CD4-positive, alpha-beta T cell (primary cell): ENCODE data around the gene HIPK1. TPM values are rescaled to one million over a fixed set of nuclear protein-coding genes. Genes with fewer than 3 reads are reported as not detected.
A peak's percentile ranks its signal among the peaks of the same experiment; 100 is the strongest.

ENCODE experiments used
- ATAC-seq: fragments of 200-7000 bp; cut with Tn5 transposase; one replicate; pipeline ENCODE4 v1.10.0; 2022; ENCODE audit warnings: mild to moderate bottlenecking; ENCODE audit not compliant: poor library complexity
- CTCF ChIA-PET: fragments of 350-600 bp; sonication (Branson Sonifier 250); formaldehyde crosslinking; loops from one replicate; lab custom pipeline; 2021; ENCODE audit warnings: antibody characterized with exemption, inconsistent platforms; lab: Charles Lee
- POLR2A ChIA-PET: fragments of 350-600 bp; sonication (Branson Sonifier 250); formaldehyde crosslinking; loops from one replicate; lab custom pipeline; 2021; ENCODE audit warnings: antibody characterized with exemption, inconsistent platforms; lab: Charles Lee
- DNase-seq, 14 experiments: peaks; one replicate each; pipeline ENCODE4 v3.0.0-alpha.2; 2013 to 2020; ENCODE audit warnings: mixed read lengths in 2 of 14
- H3K27ac ChIP-seq, 2 donors: one replicate each; pipeline versions ENCODE4 v1.5.1 to v1.7.0; 2013; ENCODE audit warnings: low read length in 2 of 2, low read depth in 1 of 2, mild to moderate bottlenecking in 1 of 2
- H3K27me3 ChIP-seq, 2 experiments: 1 replicate in 1 of 2; 2 replicates in 1 of 2; pipeline versions ENCODE4 v1.6.1 to v1.7.0; 2013; ENCODE audit warnings: low read length in 2 of 2, control low read depth in 1 of 2, mild to moderate bottlenecking in 1 of 2, moderate library complexity in 1 of 2; ENCODE audit not compliant: insufficient read depth in 2 of 2, control insufficient read depth in 1 of 2
- H3K36me3 ChIP-seq: one replicate; pipeline ENCODE4 v1.6.1; 2013; ENCODE audit warnings: low read length, control low read depth; ENCODE audit not compliant: insufficient read depth
- H3K4me1 ChIP-seq: one replicate; pipeline ENCODE4 v1.6.1; 2013; ENCODE audit warnings: low read length, control low read depth; ENCODE audit not compliant: insufficient read depth
- H3K4me3 ChIP-seq: one replicate; pipeline ENCODE4 v1.5.1; 2013; ENCODE audit warnings: mild to moderate bottlenecking, low read length, moderate library complexity
- H3K9me3 ChIP-seq, 2 experiments: 1 replicate in 1 of 2; 2 replicates in 1 of 2; pipeline versions ENCODE4 v1.6.1 to v1.7.0; 2013; ENCODE audit warnings: low read length in 2 of 2, mild to moderate bottlenecking in 2 of 2, control low read depth in 1 of 2, moderate library complexity in 1 of 2; ENCODE audit not compliant: control insufficient read depth in 1 of 2, insufficient read depth in 1 of 2
- H3K27ac Mint-ChIP-seq: one replicate; pipeline ENCODE4 v1.8.0; 2020; ENCODE audit warnings: mixed read lengths
- H3K27me3 Mint-ChIP-seq: one replicate; pipeline ENCODE4 v1.8.0; 2021; ENCODE audit warnings: mixed read lengths
- H3K36me3 Mint-ChIP-seq: one replicate; pipeline ENCODE4 v1.8.0; 2021; ENCODE audit warnings: low read depth, mixed read lengths
- H3K4me1 Mint-ChIP-seq: one replicate; pipeline ENCODE4 v1.8.0; 2021; ENCODE audit warnings: low read depth, mixed read lengths
- H3K4me3 Mint-ChIP-seq: one replicate; pipeline ENCODE4 v1.8.0; 2020; ENCODE audit warnings: mild to moderate bottlenecking, mixed read lengths
- H3K9me3 Mint-ChIP-seq: one replicate; pipeline ENCODE4 v1.8.0; 2020; ENCODE audit warnings: mixed read lengths
- intact Hi-C, 2 experiments: fragments of 100-400 bp; cut with DNase I in 1 of 2; cut with micrococcal nuclease in 1 of 2; formaldehyde crosslinking; loops; one replicate each; pipeline versions ENCODE4 v1.15.1 to v1.9.0; 2023 to 2025; cut with DNase I, micrococcal nuclease
- polyA plus RNA-seq, 2 donors: library from polyadenylated mRNA; unstranded; fragments of 120-200 nt; gene quantifications; one replicate each; pipeline ENCODE4 v1.2.1, GENCODE V29; 2013
- total RNA-seq, 174 experiments: library from RNA in 2 of 174; stranded (reverse) in 2 of 174; gene quantifications; one replicate each; pipeline ENCODE4 v1.2.3 and lab custom pipeline; 2021 to 2026
- TF ChIP-seq, protein P1 (sequence below): fragments of 200-600 bp; IDR thresholded peaks from one replicate; pipeline ENCODE4 v1.8.0; 2022; ENCODE audit warnings: antibody characterized with exemption, mild to moderate bottlenecking

HIPK1 gene
- 100 to 1,000 TPM; 245 to 251 TPM for total RNA-seq
- polyA plus RNA-seq (2013, experiment 1 of 2): 45.4 TPM
- 57.2 TPM for polyA plus RNA-seq (2013, experiment 2 of 2)
- total RNA-seq (lab: John Stamatoyannopoulos, UW): 110 to 1,175 (median 264) reads per million in 172 experiments

DNA sequence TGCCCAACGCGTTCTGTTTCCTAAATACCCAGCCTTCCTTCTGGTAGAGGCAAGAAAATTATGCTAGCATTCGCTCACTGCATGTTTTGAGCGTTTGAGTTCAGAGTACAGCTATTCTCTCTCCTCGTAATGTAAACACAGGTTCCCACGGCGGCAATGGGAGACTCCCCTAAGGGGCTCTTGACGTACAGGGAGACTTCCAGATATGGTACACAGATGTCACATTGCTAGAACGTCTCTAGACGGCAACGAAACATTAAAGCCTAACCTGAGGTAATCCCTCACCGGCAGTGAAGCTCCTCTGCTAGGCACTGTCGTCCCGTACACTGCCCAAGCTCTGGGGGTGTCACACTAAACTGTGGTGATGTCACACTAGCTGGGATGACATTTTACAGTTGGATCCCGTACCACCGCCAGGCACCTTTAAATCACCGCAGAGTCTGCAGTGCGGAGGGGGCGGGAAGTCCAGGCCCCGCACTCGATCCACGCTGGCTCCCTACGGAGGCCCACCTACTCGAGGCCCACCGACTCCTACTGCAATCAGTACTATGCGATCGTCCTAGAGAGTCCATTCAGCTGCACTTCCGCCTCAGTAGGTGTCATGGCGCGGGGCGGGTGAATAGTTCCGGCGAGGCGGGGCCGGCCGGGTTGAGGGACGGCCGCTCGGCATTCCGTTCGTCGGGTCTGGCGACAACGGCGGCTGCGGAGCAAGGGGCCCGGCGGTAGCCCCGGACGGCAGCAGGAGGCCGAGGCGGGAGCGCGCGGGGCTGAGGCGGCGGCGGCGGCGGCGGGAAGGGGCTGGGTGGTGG, at the start of gene HIPK1:
Gene HIPK1 (plus strand): TSS at position 384 of the 809 bp plus-strand sequence.
- Mint-ChIP-seq H3K9me3 (no peaks in the 10 kb centered on the region), H3K27me3 (no peaks in the 10 kb centered on the region), H3K4me3 (peak within 1 kb of the TSS; percentile 98), H3K4me1 (peaks cover 57% of the 10 kb centered on the region), H3K36me3 (peaks cover 38% of the 10 kb centered on the region), H3K27ac (peak within 1 kb of the TSS; percentile 100)
- DNase-seq (peak; percentile 84 to 95 (median 92)), ATAC-seq (peak; percentile 66)
- H3K27me3 ChIP-seq: no peaks in the 10 kb centered on the region
- intact Hi-C loops: loop anchor here (1.0 to 5.0 kb wide), 3 partner anchors 24 to 117 kb away; partner anchors contain the start of genes DCLRE1B (in 2 of the 2) and RSBN1 (in 1 of the 2)
- H3K4me1 ChIP-seq: peaks cover 33% of the 10 kb centered on the region
- TF ChIP-seq, protein P1, sequence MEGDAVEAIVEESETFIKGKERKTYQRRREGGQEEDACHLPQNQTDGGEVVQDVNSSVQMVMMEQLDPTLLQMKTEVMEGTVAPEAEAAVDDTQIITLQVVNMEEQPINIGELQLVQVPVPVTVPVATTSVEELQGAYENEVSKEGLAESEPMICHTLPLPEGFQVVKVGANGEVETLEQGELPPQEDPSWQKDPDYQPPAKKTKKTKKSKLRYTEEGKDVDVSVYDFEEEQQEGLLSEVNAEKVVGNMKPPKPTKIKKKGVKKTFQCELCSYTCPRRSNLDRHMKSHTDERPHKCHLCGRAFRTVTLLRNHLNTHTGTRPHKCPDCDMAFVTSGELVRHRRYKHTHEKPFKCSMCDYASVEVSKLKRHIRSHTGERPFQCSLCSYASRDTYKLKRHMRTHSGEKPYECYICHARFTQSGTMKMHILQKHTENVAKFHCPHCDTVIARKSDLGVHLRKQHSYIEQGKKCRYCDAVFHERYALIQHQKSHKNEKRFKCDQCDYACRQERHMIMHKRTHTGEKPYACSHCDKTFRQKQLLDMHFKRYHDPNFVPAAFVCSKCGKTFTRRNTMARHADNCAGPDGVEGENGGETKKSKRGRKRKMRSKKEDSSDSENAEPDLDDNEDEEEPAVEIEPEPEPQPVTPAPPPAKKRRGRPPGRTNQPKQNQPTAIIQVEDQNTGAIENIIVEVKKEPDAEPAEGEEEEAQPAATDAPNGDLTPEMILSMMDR: no peak
- no peaks in the 10 kb centered on the region for H3K36me3 ChIP-seq
- CTCF ChIA-PET: interaction anchor here (0.9 to 5.7 kb wide), 13 partner anchors 11 to 93 kb away, joined by 3 to 60 read pairs (median 7); partner anchors contain the start of genes AP4B1 and DCLRE1B
- H3K9me3 ChIP-seq: no peaks in the 10 kb centered on the region
- POLR2A ChIA-PET: interaction anchor here (1.0 to 10.1 kb wide), 21 partner anchors 11 to 1310 kb away, joined by 3 to 256 read pairs (median 7); partner anchors contain the start of genes AP4B1, DCLRE1B, PHTF1 and RSBN1
- peak within 1 kb of the TSS; percentile 98 for H3K27ac ChIP-seq
- H3K4me3 ChIP-seq: peak within 1 kb of the TSS; percentile 96

GRCh38 chr1:113879739-113880038, 49.4 kb upstream of the HIPK1 start:
- no peak for ATAC-seq
- Mint-ChIP-seq H3K36me3 (no peaks in the 10 kb centered on the region), H3K4me3 (no peak overlapping the region), H3K27ac (no peak overlapping the region), H3K4me1 (peaks cover 43% of the 10 kb centered on the region), H3K9me3 (no peaks in the 10 kb centered on the region), H3K27me3 (no peaks in the 10 kb centered on the region)
- peaks cover 8% of the 10 kb centered on the region for H3K4me1 ChIP-seq
- no peaks in the 10 kb centered on the region for H3K9me3 ChIP-seq
- no peak overlapping the region for H3K4me3 ChIP-seq
- TF ChIP-seq, protein P1: no peak
- no peaks in the 10 kb centered on the region for H3K36me3 ChIP-seq
- no peak overlapping the region for H3K27ac ChIP-seq
- intact Hi-C loops: loop anchor here in 1 of 2 experiments (10.0 kb wide), 1 partner anchor 465 kb away; no protein-coding TSS in a partner anchor
- POLR2A ChIA-PET: interaction anchor here (0.7 to 4.4 kb wide), 4 partner anchors 10 to 50 kb away, joined by 3 to 21 read pairs (median 3); partner anchors contain the start of genes AP4B1 and HIPK1
- DNase-seq: no peak
- CTCF ChIA-PET: interaction anchor here (1.4 kb wide), 1 partner anchor 11 kb away, joined by 4 read pairs; no protein-coding TSS in a partner anchor
- H3K27me3 ChIP-seq: no peaks in the 10 kb centered on the region

DNA sequence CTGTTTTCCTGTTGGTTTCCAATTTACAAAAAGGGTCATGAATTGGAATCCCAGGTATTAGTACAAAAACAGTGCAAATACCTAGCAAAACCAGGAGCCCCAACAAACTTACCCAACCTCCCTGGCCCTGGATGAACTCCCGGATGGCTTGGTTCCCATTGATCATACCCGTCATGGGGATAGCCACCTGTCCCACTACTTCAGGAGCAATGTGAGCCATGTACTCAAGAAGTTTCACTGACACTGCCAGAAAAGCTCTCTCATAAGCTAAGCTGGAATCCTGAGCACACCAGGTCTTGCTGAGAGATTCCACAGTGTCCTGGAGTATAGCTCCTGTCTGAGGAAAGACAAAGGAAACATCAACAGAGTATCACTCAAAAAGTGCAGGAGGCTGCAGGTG, 47.5 kb upstream of the HIPK1 start:
- no peak overlapping the region for H3K27ac Mint-ChIP-seq
- Histone ChIP-seq H3K9me3 (no peaks in the 10 kb centered on the region), H3K4me3 (no peak overlapping the region), H3K27me3 (no peaks in the 10 kb centered on the region), H3K27ac (no peak overlapping the region), H3K4me1 (peaks cover 11% of the 10 kb centered on the region), H3K36me3 (no peaks in the 10 kb centered on the region)
- no peak overlapping the region for H3K4me3 Mint-ChIP-seq
- H3K4me1 Mint-ChIP-seq: peaks cover 36% of the 10 kb centered on the region
- no peaks in the 10 kb centered on the region for H3K27me3 Mint-ChIP-seq
- intact Hi-C loops: no loop called here
- POLR2A ChIA-PET: interaction anchor here (0.6 to 4.4 kb wide), 3 partner anchors 9 to 794 kb away, joined by 3 to 21 read pairs (median 5); partner anchors contain the start of gene AP4B1
- no peak for ATAC-seq
- DNase-seq: no peak
- CTCF ChIA-PET: interaction anchor here (0.9 to 2.0 kb wide), 2 partner anchors 10 to 23 kb away, joined by 3 to 8 read pairs; partner anchors contain the start of genes AP4B1 and DCLRE1B
- H3K36me3 Mint-ChIP-seq: no peaks in the 10 kb centered on the region
- H3K9me3 Mint-ChIP-seq: no peaks in the 10 kb centered on the region
- TF ChIP-seq, protein P1: no peak
